Subcutaneous abdominal adipose tissue (tissue), 5 donors: ENCODE measurements around the gene KCNQ1.

Experiments used
- H3K27ac ChIP-seq: one replicate; pipeline ENCODE4 v1.7.0; 2013; ENCODE audit warnings: low read depth, mild to moderate bottlenecking, inconsistent platforms, low read length, moderate library complexity
- H3K27me3 ChIP-seq, 5 donors: one replicate each; pipeline ENCODE4 v1.7.0; 2013; ENCODE audit warnings: low read length in 5 of 5, inconsistent platforms in 1 of 5; ENCODE audit not compliant: control insufficient read depth in 5 of 5, insufficient read depth in 4 of 5
- H3K36me3 ChIP-seq, 5 donors: one replicate each; pipeline ENCODE4 v1.7.0; 2013; ENCODE audit warnings: low read length in 5 of 5; ENCODE audit not compliant: control insufficient read depth in 5 of 5, insufficient read depth in 5 of 5
- H3K4me1 ChIP-seq, 5 donors: one replicate each; pipeline ENCODE4 v1.7.0; 2013; ENCODE audit warnings: low read length in 5 of 5, mild to moderate bottlenecking in 3 of 5, moderate library complexity in 1 of 5; ENCODE audit not compliant: control insufficient read depth in 5 of 5, insufficient read depth in 5 of 5
- H3K4me3 ChIP-seq, 5 donors: one replicate each; pipeline ENCODE4 v1.7.0; 2013; ENCODE audit warnings: low read length in 5 of 5, low read depth in 1 of 5
- H3K9ac ChIP-seq, 5 donors: one replicate each; pipeline ENCODE4 v1.7.0; 2013; ENCODE audit warnings: low read length in 5 of 5, mild to moderate bottlenecking in 4 of 5, moderate library complexity in 3 of 5
- H3K9me3 ChIP-seq, 5 donors: one replicate each; pipeline ENCODE4 v1.7.0; 2013; ENCODE audit warnings: low read length in 5 of 5; ENCODE audit not compliant: control insufficient read depth in 5 of 5
- donor health status: healthy.
- donor health status: healthy.
- donor health status: healthy.
- donor health status: healthy.
- donor health status: healthy.

The KCNQ1 gene

DNA sequence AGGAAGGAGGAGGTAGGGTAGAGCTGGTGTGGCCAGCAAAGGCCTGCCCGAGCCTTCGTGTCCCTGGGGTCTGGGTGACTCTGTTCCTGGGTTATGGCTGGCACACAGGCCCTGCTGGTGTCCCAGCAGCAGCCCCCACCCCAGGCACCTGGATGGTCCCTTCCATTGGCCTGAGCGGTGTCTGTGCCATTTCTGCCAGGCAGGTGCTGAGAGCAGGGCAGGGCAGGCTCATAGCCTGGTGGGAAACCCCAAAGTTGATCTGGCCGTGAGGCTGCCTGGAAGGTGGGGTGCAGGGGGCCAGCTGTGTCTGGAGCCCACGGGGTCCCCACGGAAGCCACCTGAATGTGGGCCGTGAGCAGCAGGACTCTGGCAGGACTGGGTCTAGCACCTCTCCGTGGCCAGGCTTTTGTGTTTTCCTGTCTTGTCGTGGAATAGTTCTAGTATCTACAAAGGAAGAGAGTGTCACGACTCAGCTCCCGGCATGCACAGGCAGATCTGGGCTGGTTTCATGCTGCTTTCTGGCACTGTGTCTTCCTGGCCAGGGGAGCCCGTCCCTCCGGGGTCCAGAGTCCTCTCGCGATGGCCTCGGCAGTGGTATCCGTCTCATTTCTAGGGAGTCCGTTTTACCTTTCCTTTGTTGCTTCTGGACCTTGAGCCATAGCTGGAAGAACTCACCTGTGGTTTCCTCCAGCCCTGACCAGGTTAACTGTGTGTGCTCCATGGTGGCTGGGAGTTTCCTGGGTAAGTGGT is 83.7 kb downstream of the KCNQ1 start:
- Histone ChIP-seq H3K27ac (no peak overlapping the region), H3K4me3 (no peak overlapping the region), H3K9me3 (no peaks in the 10 kb centered on the region), H3K9ac (no peak overlapping the region), H3K4me1 (peaks cover 4 to 47% (median 33%) of the 10 kb centered on the region in 5 donors), H3K36me3 (peaks cover 0 to 4% (median 0%) of the 10 kb centered on the region in 5 donors), H3K27me3 (peaks cover 14 to 23% (median 18%) of the 10 kb centered on the region in 5 donors)

DNA sequence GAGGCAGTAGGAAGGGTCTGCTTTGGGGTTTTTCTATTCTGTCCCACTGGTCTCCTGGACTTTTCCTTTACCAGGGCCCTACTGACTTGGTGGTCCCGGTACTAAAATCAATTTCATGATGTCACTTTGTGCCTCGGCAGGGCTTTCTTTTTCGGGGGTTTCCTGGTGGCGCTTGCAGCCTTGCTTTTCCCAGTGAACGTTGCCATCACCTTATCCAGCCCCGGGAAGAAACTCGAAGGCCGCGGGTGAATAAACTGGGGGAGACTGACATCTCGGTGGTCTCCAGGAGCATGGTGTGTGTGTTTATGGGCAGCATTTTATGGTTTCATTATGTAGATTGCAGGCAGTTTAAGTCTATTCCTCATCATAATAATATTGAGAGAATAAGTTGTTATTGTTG is 84.4 kb downstream of the KCNQ1 start:
- Histone ChIP-seq H3K9me3 (no peaks in the 10 kb centered on the region), H3K36me3 (peaks cover 0 to 4% (median 0%) of the 10 kb centered on the region in 5 donors), H3K4me3 (no peak overlapping the region), H3K4me1 (peaks cover 5 to 54% (median 39%) of the 10 kb centered on the region in 5 donors), H3K9ac (no peak overlapping the region), H3K27ac (no peak overlapping the region), H3K27me3 (peaks cover 14 to 20% (median 17%) of the 10 kb centered on the region in 5 donors)

DNA sequence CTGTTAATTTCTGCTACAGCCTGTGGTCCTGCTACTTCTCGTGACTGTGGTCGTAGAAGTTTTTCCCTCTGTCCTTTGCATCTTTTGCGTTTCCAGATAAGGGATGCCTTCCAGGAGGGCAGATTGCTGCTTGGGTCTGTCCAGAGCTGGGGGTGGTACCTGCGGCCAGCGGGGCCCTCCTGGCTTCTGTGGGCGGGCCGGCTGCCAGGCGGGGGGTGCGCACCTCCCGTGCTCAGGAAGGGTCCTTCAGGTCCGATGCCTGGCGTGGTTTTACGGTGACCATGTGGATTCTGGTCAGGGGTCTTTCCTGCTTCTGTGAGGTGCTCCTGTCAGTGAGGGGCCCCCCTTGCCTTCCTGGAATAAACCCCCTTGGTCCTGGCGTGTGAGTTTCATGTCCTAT is 84.8 kb downstream of the KCNQ1 start:
- Histone ChIP-seq H3K27me3 (peaks cover 11 to 19% (median 14%) of the 10 kb centered on the region in 5 donors), H3K9me3 (no peaks in the 10 kb centered on the region), H3K4me3 (no peak overlapping the region), H3K27ac (no peak overlapping the region), H3K36me3 (peaks cover 0 to 4% (median 0%) of the 10 kb centered on the region in 5 donors), H3K9ac (no peak overlapping the region), H3K4me1 (peaks cover 5 to 53% (median 38%) of the 10 kb centered on the region in 5 donors)

DNA sequence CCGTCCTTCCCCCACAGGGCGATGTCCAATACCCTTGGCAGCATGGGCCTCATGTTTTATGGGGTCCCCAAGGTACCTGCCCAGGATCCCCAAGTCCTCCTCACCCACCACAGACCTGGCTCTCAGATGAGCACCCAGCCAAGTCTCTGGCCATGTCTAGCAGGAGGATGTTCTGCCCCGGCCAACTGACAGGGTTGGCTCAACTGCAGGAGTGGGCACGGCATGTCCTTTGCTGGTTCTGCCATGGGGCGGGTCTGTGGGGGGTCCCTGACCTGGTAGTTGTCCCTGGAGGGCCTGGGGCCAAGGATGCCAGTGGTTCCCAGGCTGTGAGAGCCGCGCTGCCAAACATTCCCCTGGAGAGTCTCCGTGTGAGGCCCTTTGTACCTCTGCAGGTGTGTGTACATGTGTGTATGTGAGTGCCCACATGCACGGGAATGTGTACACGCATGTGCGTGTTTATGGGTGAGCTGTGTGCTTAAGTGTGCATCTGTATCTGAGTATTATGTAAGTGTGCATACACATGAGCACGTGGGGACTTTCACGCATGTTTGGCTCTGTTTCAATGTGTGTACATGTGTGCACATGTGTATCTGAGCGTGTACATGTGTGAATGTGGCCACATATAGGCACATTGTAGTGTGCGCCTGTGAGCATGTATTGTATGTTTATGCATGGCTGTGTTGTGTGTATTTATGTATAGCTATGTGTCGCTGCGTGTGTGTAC is 85.5 kb downstream of the KCNQ1 start:
- Histone ChIP-seq H3K4me3 (no peak overlapping the region), H3K27ac (no peak overlapping the region), H3K9ac (no peak overlapping the region), H3K27me3 (peaks cover 6 to 17% (median 14%) of the 10 kb centered on the region in 5 donors), H3K4me1 (peaks cover 5 to 46% (median 33%) of the 10 kb centered on the region in 5 donors), H3K9me3 (no peaks in the 10 kb centered on the region), H3K36me3 (peaks cover 0 to 4% (median 0%) of the 10 kb centered on the region in 5 donors)

DNA sequence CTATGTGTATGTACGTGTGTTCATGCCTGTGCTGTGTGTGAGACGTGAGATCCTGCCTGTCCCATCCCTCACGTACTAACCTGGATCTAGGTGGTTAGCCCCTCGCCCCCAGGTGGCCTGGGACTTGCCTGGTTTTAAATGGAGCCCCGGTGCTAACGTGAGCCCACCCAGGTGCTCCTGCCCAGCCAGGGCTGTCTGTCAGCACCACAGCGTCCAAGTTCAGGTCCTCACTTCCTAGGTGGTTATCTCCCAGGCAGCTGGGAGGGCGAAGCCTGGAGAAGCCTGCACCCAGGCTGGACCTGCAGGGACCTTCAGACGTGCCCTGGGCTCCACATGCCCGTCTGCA is 86.0 kb downstream of the KCNQ1 start:
- H3K4me3 ChIP-seq = no peak overlapping the region
- H3K27me3 ChIP-seq = peaks cover under 1 to 12% (median 8%) of the 10 kb centered on the region in 5 donors
- H3K4me1 ChIP-seq = peaks cover 5 to 41% (median 28%) of the 10 kb centered on the region in 5 donors
- H3K27ac ChIP-seq = no peak overlapping the region
- peaks cover 0 to 4% (median 0%) of the 10 kb centered on the region in 5 donors for H3K36me3 ChIP-seq
- H3K9ac ChIP-seq = no peak overlapping the region
- no peaks in the 10 kb centered on the region for H3K9me3 ChIP-seq

DNA sequence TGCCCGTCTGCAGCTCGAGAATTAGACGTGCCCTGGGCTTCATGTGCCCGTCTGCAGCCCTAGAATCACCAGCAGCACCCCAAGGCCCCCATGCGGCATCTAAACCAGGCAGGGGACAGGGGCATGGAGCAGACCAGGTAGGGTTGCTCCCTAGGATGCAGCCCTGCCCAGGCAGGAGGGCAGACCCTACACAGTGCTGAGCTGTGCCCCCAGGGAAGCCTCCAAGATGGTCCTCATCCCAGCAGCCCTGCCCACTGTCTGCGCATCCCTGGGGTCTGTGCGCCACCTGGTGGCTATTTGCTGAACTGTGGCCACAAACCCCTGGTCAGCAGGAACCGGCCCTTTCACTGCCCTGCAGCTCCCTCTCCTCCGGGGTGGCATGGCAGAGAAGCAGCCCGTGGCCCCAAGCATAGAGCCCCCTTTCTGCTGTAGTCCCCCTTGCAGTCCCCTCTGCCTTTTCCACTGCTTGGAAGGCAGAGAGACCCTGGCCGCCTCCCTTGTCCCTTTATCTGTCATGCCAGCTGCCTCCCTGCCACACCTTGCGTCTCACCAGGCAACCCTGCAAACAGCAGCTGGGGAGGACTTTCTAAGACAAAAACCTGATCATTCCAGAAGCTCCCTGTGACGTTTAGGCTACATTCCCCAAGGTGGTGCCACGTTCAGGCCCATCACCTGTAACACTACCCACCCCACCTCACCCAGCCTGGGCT is 86.6 kb downstream of the KCNQ1 start:
- Histone ChIP-seq H3K4me1 (peaks cover 5 to 35% (median 22%) of the 10 kb centered on the region in 5 donors), H3K9me3 (no peaks in the 10 kb centered on the region), H3K27me3 (peaks cover 0 to 8% (median 5%) of the 10 kb centered on the region in 5 donors), H3K27ac (no peak overlapping the region), H3K9ac (no peak overlapping the region), H3K4me3 (no peak overlapping the region), H3K36me3 (peaks cover 0 to 4% (median 0%) of the 10 kb centered on the region in 5 donors)

DNA sequence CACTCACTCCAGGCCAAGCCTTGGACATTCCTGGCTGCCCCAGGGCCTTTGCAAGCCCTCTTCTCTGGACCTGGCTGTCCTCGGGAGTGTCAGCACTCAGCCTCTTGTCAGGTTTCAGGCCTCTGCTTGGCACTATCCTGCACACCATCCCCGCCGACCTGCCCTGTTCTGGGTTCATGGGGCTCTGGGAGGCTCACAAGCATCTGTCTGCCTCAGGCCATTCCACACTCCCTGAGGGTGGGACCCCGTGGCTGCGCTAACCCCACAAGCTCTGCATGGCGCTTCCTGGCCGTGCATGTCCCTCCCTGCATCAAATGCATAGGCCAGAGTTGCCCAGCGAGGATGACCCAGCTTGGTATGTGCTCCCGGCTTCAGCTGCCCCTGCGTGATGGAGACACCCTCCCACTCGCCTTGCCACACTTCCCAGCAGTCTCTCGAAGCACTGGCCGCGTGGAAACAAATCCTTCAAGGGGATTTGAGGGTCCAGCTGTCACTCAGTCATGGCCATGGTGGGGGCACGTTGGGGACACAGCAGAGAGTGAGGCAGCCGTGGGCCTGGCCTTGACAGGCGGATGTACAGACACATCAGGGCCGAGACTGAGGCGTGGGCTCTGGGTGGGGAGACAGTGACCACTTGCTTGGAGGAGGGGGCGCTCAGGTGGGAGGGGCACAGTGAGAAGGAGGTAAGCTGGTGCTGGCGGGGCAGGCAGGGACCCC is 87.3 kb downstream of the KCNQ1 start:
- peaks cover 5 to 29% (median 21%) of the 10 kb centered on the region in 5 donors for H3K4me1 ChIP-seq
- H3K4me3 ChIP-seq = no peak overlapping the region
- H3K9ac ChIP-seq = no peak overlapping the region
- peaks cover 0 to 4% (median 0%) of the 10 kb centered on the region in 5 donors for H3K36me3 ChIP-seq
- H3K27ac ChIP-seq = no peak overlapping the region
- H3K9me3 ChIP-seq = no peaks in the 10 kb centered on the region
- peaks cover 0 to 8% (median 4%) of the 10 kb centered on the region in 5 donors for H3K27me3 ChIP-seq

DNA sequence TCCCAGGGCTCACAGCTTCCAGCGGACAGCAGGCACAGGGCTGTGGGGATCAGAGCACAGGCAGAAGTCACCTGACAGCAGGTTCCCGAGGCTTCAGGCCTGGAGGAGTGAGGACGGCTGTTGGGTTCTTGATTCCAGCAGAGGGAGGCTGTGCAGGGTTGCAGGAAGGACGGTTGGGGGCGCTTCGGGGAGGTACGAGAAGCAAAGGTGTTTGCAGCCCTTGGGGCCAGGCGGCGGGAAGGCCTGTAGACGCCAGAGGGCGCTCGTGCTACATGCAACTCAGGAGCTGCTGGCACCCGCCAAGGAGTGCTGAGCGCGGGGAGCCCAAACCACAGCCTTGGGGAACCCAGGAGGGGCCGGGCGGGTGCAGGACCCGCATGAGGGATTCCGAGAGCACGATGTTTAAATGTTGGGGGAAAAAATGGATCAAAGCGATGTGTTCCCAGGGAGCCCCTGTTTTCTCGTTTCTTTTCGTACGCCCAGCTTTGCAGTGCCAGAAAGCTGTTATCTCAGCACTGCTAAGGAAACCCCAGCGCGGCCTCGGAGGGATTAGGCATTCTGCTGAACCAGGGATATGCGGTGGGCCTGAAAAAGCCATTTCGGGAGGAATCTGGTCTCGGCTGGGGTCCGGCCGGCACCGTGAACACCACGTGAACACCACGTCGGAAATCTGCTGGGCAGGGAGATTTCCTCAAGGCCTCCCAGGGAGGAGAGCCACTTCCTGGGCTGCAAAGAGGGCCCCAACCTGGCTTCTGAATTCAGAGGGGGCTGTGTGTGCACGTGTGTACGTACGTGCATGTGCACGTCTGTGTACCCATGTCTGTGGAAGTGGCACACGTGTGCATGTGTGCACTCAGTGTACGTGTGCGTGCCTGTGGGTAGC is 88.1 kb downstream of the KCNQ1 start:
- peak overlapping the region in 3 of 5 donors; percentile 41 to 54 (median 43) for H3K9ac ChIP-seq
- no peaks in the 10 kb centered on the region for H3K9me3 ChIP-seq
- peaks cover 5 to 25% (median 21%) of the 10 kb centered on the region in 5 donors for H3K4me1 ChIP-seq
- H3K27me3 ChIP-seq = peaks cover 0 to 8% (median 0%) of the 10 kb centered on the region in 5 donors
- peak overlapping the region; percentile 36 to 60 (median 56) for H3K4me3 ChIP-seq
- H3K36me3 ChIP-seq = peaks cover 0 to 4% (median 0%) of the 10 kb centered on the region in 5 donors
- no peak overlapping the region for H3K27ac ChIP-seq
